HG03439 (cell line): ENCODE data around the gene TMEM44.
"Not testable (repeated sequence)": the region's sequence is repeated elsewhere in the genome, so short reads cannot be mapped to it uniquely, and the experiment has no call there.

ENCODE experiments used
- ATAC-seq: cut with Tn5 transposase; IDR thresholded peaks from one replicate; pipeline ENCODE4 v1.9.1; 2021; ENCODE audit warnings: mild to moderate bottlenecking, moderate library complexity; ENCODE audit not compliant: unreplicated experiment

Gene TMEM44

DNA sequence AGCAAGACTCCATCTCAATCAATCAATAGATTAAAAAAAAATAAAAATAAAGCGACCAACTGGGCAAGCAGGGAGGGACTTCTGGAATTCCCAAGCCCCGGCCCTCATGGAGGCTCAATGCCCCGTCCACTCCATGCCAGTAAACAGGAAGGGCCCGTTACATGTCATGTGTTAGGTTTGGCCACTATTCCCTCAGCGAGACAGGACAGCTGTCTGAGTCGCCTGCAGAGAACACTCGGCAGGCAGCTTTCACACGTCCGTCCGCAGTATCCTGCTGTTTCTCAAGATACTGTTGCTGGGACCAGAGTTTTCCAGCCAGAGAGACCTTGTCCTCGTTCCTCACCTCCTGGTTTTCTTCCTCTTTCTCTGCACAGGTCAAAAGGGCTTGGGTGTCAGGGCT, 18.0 kb downstream of the TMEM44 start:
- ATAC-seq = no peak

DNA sequence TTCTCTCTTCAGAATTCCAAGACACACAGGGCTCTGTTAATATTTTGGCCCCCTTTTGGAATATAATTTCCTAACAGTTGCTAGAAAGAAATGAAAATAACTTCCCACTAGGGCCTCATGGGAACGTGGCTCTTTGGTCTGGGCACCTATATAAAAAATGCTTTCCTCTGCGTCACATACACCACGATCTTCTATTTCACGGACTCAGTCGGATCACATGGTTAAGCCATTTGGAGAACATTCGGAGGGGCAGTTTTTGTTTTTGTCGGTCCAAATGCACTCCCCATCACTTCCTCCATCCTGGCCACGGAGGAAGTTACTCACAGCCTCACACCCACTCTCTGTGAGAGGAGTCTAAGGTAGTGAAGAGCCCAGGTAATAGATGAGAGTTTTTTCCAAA, 21.0 kb downstream of the TMEM44 start:
- no peak for ATAC-seq

DNA sequence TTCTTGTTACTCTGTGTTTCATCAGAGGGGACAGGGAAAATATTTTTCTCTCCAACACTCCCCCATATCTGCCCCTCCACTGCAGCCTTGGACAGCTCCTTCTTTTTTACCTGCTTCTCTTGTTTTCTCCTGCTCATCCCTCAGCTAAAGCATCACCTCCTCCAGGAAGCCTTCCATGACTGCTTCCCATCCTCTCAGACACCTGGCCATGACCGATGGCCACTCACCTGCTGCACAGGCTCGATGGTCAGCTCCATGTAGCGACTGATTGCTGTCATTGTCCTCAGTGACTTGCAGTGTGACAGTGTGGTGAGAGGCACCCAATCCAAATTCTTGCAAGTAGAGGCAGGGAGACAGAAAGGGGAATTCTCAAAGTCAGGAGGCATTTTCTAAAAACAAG, 22.5 kb downstream of the TMEM44 start:
- ATAC-seq = no peak

DNA sequence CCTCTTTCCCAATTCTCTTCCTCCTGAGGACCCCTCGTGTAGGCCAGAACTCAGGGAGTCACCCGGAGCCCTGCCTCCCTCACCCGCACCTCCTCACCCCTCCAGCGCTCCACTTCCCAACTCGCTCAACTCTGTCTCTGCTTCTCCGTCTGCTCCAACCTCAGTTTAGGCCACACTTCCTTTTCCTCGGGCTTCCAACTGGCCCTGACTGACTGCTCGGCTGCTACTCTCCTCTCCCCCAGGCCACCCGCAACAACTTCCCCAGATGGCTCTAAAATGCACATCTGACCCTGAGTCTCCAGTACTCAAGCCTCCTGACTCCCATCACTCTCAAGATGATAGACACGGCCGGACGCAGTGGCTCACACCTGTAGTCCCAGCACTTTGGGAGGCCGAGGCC, 23.6 kb downstream of the TMEM44 start:
- no peak for ATAC-seq

DNA sequence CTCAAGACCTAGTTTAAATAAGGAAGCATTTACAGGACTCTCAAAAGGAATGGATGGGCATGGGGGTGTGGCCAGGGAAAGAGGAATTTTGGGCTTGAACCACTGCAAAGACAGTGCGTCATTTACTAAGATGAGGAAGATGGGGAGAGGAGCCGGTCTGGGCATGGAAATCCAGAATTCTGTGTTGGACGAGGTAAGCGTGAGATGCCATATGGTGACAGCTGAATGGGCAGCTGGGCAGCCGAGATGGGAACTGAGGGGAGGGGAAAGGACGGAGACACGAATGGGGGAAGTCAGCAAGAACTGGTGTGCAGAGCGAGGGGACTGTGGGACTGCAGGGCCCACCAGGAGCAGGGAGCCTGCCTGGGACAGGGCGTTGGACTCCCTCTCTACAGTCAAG, 24.2 kb downstream of the TMEM44 start:
- ATAC-seq = no peak

DNA sequence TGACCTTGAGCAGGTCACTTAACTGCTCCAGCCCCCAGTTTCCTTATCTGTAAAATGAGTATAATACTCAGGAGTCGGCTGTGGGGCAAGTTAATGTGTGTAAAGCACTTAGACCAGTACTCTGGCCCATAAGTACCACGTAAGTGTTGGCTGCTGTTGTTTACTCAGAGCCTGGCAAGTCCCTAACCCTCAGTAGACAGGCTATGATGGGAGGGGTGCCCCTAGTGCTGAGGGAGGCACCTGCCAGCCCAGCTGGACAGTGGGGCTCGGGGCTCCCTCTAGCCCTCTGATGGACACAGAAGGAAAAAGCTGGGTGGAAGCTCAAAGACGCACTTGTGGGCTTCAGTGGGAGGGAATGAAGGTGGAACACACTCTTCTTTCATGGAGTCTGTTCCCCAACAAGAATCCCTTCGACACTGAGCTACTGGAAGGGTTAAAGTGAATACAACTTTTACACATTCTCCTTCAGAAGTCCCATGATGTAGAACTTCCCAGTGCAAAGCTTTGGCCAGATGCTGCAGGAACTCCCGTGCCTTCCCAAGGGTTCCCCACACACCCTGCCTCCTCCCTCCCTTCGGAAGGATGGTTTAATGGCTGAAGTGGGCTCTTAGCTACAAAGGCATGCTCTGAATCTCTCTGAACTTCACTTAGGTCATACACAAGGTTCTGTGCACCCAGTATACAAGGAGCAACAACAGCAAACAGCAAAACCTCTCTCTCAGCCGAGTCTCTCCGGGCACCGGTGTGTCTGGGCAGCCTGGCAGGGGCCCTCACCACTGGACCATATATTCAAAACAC, 25.4 kb downstream of the TMEM44 start:
- ATAC-seq = no peak

DNA sequence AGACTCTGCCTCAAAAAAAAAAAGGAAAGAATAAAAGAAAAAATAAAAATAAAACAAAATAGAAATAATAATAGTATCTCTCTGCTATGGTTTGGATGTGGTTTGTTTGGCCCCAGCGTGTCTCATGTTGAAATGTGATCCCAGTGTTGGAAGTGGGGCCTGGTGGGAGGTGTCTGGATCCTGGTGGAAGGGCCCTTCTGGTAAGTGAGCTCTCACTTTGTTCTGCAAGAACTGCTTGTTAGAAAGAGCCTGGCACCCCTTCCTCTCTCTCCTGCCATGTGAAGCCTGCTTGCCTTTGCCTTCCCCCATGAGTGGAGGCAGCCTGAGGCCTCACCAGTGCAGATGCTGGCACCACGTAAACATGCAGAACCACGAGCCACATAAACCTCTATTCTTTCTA, 26.3 kb downstream of the TMEM44 start:
- ATAC-seq = no peak

DNA sequence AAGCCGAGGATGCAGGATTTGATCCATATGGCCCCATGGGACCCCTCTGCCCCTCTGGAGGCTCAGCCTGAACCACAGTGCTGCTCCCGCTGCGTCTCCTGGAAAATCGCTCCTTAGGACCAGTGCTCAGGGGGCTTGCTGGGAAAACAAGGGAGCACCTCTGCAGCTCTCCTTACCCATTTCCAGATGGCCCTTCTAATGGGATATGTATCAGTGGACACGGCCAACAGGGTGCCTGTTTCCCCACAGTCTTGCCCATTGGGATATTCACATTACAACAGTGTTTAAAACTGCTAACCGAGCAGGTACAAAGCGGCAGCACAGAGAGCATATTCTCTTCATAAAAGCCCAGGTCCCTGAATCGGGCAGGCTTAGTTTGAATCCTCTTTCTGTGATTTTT, 27.1 kb downstream of the TMEM44 start:
- ATAC-seq = no peak

DNA sequence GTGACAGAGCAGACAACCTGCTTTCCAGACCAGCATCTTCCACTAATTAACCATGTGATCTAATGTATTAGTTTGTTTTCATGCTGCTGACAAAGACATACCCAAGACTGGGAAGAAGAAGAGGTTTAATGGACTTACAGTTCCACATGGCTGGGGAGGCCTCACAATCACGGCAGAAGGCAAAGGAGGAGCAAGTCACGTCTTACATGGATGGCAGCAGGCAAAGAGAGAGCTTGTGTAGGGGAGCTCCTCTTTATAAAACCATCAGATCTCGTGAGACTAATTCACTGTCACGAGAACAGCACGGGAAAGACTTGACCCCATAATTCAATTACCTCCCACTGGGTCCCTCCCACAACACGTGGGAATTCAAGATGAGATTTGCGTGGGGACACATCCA, 27.9 kb downstream of the TMEM44 start:
- ATAC-seq = not testable (repeated sequence)

DNA sequence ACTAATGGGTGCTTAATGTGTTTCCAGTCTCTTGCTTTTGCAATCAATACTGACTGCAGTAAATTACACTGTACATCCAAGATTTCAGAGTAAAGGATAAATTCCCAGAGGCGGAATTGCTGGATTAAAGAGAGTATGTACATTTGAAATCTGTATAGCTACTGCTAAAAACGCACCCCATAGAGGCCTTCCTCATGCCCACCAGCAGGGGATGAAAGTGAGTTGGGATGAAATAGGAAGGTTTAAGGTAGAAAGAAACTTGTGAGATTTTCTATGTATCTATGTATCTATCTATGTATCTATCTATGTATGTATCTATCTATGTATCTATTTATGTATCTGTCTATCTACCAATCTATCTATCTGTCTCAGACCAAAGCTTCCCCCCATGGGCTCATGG, 28.4 kb downstream of the TMEM44 start:
- ATAC-seq = no peak

DNA sequence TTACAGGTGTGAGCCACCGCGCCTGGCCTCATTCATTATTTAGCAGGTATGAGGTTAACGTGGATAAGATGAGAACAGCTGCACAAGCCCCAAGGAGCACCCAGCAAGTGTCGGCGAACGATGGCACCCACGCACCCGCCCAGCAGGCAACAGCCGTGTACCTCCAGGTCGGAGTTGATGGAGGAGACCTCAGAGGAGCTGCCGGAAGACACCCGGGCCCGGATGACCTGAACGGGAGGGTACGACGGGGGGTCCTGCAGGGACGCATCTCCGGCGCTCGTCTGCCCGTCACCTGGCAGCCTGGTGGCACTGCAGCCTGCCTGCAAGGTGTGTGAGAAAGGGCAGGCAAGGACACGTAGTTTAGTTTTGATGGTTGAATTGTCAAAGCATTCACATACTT, 29.1 kb downstream of the TMEM44 start:
- ATAC-seq = no peak

DNA sequence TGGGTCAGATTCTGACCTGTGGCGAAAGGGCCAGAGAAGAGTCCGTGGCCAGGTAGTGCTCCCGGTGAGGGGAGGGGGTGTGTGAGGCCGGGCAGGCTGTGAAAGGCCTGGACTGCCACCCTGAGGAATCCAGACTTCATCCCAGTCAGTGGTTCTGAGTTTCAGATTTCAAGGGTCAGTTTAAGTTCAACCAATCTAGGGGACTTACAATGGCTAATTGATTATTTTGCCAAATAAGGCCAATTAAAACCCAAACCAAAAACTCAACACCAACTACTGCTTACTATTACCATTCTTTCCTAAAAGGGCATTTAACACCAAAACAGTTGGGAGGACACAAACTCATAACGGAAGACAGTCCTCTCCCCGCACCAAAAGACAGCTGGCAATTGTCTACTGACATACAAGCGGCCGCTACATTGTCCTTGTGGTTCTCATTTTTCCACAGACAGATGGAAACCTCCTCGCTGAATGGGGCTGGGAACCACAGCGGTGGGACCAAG, 30.5 kb downstream of the TMEM44 start:
- ATAC-seq = no peak

DNA sequence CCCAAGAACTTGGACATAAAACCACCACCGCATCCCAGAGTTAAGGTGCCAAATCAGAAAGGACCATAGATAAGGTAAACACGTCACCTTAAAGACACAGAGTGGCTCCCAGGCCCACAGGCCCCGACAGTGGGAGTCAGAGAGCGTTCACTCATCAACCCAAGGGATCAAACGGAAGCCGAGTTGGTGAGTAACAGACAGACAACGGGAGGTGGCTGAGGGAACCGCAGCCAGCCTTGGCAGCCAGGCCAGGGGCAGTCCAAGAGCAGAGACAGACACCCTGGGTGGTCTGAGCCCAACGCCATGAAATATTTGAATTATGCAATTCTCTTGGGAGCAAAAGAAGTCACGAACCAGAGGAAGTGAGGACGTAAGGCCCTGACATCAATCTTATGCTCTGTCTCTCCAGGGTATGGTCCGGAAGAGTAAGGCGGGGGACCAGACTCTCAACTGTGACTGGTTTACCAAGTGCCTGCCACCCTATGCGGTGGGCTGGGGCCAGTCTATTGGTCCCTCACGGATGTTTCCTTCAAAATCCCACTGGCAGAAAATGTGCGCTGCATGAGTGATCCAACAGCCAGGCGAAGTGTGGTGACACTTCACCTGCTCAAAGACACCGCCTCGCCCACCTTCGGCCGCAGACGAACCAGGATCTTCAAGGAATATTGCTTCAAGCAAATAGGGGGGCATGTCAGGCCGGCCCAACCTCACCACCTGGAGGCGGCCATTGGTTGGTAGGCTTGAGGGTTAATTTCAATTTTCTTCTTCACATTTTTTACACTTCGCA, 34.3 kb downstream of the TMEM44 start:
- ATAC-seq = no peak

DNA sequence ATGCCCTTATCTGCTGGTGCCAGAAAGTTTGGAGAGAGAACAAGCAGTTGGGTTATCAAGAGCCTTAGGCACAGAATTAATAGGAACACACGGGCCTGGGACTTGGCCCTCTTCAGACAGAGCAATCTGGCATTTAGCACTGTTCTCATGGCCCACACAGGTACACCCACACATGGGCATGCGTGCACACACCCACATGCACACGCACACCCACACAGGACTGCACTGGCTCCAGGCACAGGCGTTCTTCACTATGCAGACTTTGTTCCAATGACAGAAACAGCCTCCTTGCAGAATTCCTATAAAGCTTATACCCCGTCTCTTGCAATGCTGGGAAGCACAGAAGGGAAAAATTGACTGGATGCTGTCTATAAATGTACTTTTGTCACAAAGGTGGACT, 36.3 kb downstream of the TMEM44 start:
- no peak for ATAC-seq

DNA sequence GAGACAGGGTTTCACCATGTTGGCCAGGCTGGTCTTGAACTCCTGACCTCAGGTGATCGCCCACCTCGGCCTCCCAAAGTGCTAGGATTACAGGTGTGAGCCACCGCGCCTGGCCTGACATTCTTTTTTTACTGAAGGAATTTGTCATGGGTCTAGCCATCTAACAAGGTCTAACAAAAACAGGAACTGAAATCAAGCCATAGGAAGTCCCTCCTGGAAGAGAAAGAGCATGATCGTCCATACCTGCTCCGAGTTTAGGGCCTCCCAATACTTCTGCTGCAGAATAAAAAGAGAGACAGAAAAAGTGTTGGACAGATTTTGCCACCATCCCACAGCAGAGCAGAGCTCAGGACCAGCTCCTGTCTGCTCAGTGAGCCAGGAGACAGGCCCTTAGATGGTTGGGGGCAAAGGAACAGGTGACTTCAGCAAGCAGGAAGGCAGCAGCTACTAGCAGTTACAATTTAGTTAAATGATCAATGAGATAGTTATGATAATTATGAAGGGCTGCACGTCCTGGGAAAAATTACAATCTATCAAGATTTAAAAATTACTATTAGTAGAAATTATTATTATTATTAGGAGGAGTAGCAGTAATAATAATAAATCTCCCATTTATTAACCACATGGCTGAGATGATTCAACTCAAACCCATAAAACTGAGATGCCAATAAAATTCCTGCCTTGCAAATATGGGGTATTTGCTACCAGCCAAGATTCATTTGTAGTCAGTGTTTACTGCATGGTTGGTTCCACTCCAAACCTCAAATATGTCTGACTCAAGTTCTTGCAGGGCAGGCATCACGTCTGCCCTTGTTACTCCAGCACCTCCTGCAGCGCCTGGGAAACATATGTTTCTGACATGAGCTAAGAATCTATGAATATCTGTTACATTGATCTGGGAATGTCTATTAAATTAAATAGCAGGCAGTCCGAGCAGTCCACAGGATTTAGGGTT, 40.1 kb downstream of the TMEM44 start:
- ATAC-seq = no peak

DNA sequence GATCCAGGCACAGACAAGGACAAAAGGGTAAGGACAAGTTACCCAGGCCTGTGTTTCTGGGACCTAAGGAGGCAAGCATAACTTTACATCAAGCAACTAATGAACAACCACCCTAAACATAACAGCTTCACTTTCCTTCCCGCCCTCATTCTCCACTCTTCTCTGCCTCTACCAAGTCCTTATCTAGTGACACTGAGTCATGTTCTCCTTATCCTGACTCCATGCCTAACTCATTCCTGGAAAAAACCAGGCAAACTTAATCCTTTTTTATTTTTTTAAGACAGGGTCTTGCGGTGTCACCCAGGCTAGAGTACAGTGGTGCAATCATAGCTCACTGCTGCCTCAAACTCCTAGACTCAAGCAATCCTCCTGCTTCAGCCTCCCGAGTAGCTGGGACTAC, 44.5 kb downstream of the TMEM44 start:
- ATAC-seq = no peak

DNA sequence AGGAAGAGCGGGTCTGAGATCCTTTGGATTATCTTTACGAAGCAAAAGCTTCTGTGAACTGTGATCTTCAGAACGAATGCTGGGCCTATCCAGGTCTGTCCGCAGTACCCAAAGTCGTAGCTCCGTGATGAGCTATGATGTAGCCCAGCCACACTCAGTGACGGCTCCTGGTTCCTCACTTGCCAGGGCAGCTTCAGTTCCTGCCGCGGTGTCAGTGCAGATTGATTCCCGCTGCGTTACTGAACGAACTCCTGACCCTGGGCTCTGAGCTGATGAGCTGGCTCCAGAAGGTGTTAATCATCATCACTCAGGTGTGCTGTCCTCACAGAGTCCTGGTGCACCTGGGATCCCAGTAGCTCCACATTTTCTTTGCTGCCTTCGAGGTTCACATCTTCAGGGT, 45.0 kb downstream of the TMEM44 start:
- no peak for ATAC-seq

DNA sequence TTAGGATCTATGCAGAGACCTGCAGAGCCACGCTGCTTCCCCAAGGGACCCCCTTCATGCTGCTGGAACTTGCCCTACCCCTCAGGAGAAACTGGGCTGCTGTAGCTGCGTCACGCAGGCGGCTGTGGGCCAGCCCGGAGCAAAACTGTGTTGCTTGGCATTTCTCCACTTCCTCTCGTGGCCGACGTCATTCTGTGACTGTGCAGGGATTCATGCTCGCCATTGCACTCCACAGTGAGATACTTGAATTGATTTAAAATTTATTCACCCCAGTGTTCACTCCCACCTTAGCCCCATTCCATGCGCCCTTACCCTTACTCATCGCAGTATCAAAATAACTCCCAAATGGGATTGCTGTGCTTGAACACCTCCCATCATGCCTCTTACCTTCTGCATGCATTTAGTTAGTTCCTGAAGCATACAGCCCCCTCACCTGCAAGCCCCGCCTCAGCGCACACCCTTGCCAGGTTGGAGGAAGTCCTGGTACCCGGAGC, 45.7 kb downstream of the TMEM44 start:
- no peak for ATAC-seq

DNA sequence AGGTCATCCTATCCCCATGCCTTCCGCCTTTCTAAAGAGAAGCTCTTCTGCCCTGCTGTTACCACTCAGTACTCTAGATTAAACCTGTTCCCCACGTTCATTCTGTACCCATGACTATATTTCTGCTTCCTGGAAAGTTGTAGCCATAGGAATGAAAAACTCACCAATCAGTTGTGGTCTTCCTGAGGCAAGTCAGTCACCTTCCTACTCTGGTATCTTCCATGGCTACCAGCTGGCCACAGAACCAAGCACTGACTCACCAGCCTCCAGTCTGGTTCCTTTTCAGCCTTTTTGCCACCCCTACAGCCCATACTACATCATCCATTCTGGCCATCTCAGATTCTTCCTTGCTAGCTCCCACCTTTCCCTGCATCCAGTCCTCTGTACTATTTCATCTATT, 46.4 kb downstream of the TMEM44 start:
- no peak for ATAC-seq

DNA sequence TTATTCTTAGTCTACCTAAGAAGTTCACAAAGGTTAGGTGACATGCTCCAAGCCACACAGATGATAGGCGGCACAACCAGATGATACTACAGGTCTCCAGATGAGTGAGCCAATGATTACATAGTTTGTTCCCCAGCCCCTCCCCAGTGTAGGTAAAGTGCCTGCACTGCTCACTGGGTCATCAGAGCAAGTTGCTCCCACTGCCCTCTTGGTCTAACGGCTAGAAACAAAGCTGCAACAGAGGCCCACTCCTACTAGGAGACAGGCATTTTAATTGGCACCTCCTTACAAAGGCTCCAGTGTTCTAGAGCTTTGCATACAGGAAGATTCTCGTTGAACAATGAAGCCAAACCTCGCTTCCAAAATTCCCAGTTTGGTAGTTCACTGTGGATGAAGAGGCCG, 47.3 kb downstream of the TMEM44 start:
- no peak for ATAC-seq

DNA sequence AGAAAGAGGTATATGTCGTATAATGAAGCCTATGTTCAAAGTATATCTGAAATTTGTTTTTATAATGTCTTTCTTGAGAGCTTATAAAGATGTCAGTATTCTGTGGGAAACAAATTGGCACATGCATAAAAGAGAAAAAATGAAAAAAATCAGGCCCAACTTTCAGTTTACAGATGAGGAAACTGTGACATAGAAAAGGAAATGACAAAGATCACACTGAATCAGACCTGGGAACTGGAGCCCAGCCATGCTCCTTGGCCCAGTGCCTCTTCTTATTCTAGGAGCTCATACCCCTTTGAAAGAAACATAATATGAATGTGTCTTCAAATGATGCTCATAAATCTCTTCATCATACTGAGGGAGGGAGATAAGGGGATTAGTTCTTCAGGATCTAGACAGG, 48.4 kb downstream of the TMEM44 start:
- no peak for ATAC-seq
